HG03064 (cell line): ENCODE measurements around the gene CLEC17A.
A peak's percentile ranks its signal among the peaks of the same experiment; 100 is the strongest.
"Not testable (repeated sequence)": the region's sequence is repeated elsewhere in the genome, so short reads cannot be mapped to it uniquely, and the experiment has no call there.

ENCODE experiments used
- ATAC-seq: cut with Tn5 transposase; IDR thresholded peaks from one replicate; pipeline ENCODE4 v1.9.1; 2021; ENCODE audit warnings: low read depth; ENCODE audit not compliant: unreplicated experiment

CLEC17A gene

GRCh38 chr19:14577264-14577663 lies 5.6 kb upstream of the CLEC17A start:
- ATAC-seq = no peak

DNA sequence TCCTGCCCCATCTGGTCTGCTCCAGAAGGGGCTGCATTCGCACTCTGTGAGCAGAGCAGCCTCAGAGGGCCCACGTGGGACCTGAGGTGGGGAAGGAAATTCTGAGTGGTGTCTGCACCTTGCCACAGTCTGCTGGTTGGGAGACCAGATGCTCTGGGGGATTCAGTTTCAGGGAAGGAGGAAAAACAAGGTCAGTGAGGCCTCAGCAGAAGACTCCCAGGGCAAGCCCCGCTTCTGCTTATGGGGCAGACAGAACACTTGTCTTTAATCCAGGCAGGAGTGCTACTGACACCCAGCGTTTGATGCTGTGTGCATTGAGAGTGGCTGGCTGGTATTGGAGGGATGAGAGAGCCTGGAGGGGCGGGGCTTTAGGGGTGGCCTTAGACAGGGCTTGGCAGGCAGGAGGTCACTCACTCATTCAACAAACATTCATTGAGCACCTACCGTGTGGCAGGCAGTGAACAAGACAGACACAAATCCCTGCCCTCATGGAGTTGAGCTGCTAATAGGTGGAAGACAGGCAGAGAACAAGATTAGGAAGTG lies 4.9 kb upstream of the CLEC17A start:
- no peak for ATAC-seq

GRCh38 chr19:14580623-14581237 lies 2.2 kb upstream of the CLEC17A start:
- ATAC-seq = no peak

- ATAC-seq = not testable (repeated sequence)
Measured at GRCh38 chr19:14584372-14584771, 1.5 kb downstream of the CLEC17A start.

DNA sequence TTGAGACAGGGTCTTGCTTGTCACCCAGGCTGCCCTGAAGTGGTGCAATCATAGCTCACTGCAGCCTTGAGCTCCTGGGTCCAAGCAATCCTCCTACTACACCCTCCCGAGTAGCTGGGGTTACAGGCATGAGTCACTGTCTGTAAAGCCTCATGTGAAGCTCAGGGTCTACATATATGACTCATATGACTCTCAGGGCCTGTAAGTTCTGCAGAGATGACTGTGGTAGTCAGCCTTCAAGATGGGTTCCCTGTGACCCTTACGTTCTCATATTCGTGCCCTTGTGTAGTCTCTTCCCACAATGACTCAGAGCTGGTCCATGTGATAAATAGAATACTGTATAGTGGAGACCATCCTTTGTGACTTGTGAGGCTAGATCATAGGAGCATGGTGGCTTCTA lies 2.3 kb downstream of the CLEC17A start:
- ATAC-seq = peak; percentile 55

DNA sequence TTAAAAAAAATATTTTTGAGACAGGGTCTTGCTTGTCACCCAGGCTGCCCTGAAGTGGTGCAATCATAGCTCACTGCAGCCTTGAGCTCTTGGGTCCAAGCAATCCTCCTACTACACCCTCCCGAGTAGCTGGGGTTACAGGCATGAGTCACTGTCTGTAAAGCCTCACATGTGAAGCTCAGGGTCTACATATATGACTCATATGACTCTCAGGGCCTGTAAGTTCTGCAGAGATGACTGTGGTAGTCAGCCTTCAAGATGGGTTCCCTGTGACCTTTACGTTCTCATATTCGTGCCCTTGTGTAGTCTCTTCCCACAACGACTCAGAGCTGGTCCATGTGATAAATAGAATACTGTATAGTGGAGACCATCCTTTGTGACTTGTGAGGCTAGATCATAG lies 6.5 kb downstream of the CLEC17A start:
- not testable (repeated sequence) for ATAC-seq

- ATAC-seq = no peak
Measured at GRCh38 chr19:14595558-14595957, 12.7 kb downstream of the CLEC17A start.

DNA sequence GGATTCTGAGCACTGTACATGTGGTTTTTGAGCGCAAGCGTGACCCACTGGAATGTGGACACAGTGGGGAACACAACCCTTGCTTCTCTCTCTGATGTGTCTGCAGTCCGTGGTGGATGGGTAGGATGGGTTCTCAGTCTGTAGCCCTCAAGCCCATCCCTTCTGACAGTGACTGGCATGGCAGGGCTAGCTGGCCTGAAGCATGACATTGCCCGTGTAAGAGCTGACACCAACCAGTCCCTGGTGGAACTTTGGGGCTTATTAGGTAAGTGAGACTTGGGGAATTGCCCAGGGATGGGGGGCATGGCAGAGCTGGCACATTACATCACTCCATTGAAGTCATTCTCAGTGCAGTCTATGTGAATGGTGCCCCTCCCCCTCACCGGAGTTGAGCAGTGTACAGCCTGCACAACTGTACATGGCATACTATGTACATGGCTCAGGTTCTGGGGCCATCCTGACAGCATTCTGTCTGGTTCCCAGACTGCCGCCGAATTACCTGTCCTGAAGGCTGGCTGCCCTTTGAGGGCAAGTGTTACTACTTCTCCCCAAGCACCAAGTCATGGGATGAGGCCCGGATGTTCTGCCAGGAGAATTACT lies 16.8 kb downstream of the CLEC17A start:
- no peak for ATAC-seq

DNA sequence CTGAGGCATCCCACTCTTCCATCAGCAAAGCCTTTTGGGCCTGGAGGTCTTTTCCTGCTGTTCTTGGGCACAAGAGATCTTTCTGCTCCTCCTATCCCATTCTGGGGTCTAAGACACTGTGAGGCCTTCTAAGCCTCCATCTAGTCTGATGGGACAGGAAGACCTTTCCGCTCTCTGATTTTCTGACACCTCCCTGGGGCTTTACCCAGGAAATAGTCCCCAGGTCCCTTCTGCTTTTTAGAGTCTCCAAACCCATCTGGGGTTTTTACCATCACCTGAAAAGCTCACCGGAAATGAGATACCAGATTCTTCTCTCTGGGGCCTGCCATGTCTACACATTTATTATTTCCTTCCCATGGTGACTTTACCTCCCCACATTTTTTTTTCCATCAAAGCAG lies 21.1 kb downstream of the CLEC17A start:
- ATAC-seq = peak; percentile 70

- no peak for ATAC-seq
Measured at GRCh38 chr19:14606627-14607026, 23.7 kb downstream of the CLEC17A start.

DNA sequence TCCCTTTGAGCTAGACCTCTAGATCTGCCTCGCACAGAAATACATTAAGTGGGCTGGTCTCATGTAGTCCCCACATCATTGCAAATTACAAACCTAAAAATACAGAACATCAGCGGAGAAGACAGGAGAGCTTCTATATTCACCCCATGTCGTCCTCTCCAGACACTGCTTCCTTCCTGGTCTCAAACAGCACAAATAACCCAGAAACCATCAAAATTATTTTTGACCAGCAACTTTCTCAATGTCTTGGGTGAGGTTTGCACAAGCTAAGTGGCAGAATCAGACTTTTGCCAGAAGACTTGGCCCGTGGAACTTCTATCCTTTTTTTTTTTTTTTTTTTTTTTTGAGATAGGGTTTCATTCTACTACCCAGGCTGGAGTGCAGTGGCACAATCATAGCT lies 28.2 kb downstream of the CLEC17A start:
- no peak for ATAC-seq

DNA sequence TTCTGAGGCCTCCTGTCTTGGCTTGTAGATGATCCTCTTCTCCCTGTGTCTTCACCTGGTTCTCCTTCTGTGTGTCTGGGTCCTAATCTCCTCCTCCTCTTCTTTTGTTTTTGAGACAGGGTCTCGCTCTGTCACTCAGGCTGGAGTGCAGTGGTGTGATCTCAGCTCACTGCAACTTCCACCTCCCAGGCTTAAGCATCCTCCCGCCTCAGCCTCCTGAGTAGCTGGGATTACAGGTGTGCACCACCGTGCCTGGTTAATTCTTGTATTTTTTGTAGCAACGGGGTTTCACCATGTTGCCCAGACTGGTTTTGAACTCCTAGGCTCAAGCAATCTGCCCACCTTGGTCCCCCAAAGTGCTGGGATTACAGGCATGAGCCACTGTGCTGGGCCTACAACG lies 29.4 kb downstream of the CLEC17A start:
- ATAC-seq = not testable (repeated sequence)

GRCh38 chr19:14612657-14613056 lies 29.8 kb downstream of the CLEC17A start:
- ATAC-seq = no peak

DNA sequence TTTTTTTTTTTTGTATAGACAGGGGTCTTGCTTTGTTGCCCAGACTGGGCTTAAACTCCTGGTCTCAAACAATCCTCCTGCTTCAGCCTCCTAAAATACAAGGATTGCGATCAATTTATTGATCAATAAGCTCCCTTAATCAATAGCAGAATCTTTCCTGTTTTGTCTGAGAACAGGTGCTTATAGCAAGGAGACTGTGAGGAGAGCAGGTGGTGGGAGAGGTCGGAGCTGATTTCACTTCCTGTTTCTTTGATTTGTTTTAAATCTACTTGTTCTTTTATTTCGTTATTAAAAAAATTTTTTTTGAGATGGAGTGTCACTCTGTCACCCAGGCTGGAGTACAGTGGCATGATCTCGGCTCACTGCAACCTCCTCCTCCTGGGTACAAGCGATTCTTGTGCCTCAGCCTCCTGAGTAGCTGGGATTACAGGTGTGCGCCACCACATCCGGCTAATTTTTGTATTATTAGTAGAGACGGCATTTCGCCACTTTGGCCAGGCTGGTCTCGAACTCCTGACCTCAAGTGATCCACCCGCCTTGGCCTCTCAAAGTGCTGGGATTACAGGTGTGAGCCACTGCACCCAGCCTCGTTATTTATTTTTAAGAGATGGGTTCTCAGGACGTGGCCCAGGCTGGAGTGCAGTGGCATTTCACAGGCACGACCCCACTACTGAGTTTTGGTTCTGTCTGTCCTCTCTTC lies 30.7 kb downstream of the CLEC17A start:
- not testable (repeated sequence) for ATAC-seq

- no peak for ATAC-seq
Measured at GRCh38 chr19:14614099-14614412, 31.2 kb downstream of the CLEC17A start.

- no peak for ATAC-seq
Measured at GRCh38 chr19:14615623-14616022, 32.7 kb downstream of the CLEC17A start.

GRCh38 chr19:14616407-14616806 lies 33.5 kb downstream of the CLEC17A start:
- no peak for ATAC-seq

GRCh38 chr19:14619404-14619803 lies 36.5 kb downstream of the CLEC17A start:
- ATAC-seq = no peak

DNA sequence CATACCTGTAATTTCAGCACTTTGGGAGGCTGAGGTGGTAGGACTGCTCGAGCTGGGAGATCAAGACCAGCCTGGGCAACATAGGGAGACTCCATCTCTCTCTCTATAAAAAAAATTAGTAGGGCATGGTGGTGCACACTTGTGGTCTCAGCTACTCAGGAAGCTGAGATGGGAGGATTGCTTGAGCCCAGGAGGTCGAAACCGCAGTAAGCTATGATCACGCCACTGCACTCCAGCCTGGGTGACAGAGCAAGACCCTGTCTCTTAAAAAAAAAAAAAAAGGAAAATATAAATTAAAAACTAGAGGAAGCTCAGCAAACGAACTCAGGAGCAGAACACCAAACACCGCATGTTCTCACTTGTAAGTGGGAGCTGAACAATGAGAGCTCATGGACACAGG lies 41.6 kb downstream of the CLEC17A start:
- ATAC-seq = not testable (repeated sequence)

DNA sequence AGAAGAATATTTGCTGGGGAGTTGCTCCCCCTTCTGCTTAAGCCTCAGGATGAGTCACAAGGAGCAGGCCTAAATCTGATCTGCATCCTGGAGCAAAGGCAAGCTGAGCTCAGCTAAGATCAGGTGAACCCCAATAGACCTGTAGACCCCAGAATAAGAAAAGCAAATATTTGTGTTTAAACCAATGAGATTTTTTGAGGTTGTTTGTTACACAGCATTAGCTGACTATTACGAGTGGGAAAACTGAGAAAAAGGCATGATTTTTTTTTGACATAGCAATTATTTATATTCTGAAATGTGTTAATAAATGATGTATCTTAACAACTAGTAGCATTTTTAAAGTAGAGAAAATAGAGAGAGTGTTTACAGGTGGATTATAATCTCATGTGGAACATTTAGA lies 46.7 kb downstream of the CLEC17A start:
- no peak for ATAC-seq

GRCh38 chr19:14632286-14632685 lies 49.4 kb downstream of the CLEC17A start:
- ATAC-seq = no peak
